Adrenal gland (tissue), 5 donors: ENCODE measurements around the gene YPEL5.

Experiments used
- CTCF ChIP-seq, 6 experiments: fragments of 450-650 bp in 4 of 6; fragments of 200-600 bp in 2 of 6; sonication (generic) in 1 of 6; IDR thresholded peaks; 1 replicate in 5 of 6; 2 replicates in 1 of 6; pipeline versions ENCODE4 v1.5.1 to v1.8.0; 2016 to 2021; ENCODE audit warnings: antibody characterized with exemption in 6 of 6, mild to moderate bottlenecking in 2 of 6, moderate library complexity in 1 of 6
- POLR2A ChIP-seq, 2 donors: fragments of 450-650 bp; IDR thresholded peaks; one replicate each; pipeline ENCODE4 v1.6.1; 2017; ENCODE audit warnings: antibody characterized with exemption in 2 of 2, mild to moderate bottlenecking in 2 of 2, moderate library complexity in 1 of 2
- donor health status: DM: no; HTN: no; CAD: no.

GRCh38 chr2:30181176-30181575 lies 34.4 kb downstream of the YPEL5 start:
- TF ChIP-seq CTCF (IDR thresholded peaks at IDR 0.05) (no peak), POLR2A (IDR thresholded peaks at IDR 0.05) (no peak)
